ENCODE data around the gene PAPSS1. TPM values are rescaled to one million over a fixed set of nuclear protein-coding genes. Genes with fewer than 3 reads are reported as not detected.

Gene PAPSS1
- total and polyA plus RNA-seq, 2 of the 8 experiments (the other 6 are each of a cell fraction or from before 2014, with no cell fraction given) = 79.2 to 98.5 TPM

GRCh38 chr4:107618656-107619055, 101.4 kb downstream of the PAPSS1 start:
- no peaks in the 10 kb centered on the region for H3K4me1 ChIP-seq (replicated peaks in 1 of 4; ENCODE audit: control insufficient read depth in 3 of 4, insufficient read depth in 4 of 4, low read length in 3 of 4)
- CTCF ChIA-PET (ENCODE audit: partially characterized antibody) = no interaction called here
- no peak overlapping the region for H2BK5ac ChIP-seq (ENCODE audit: low read depth, low read length)
- H3K9ac ChIP-seq (replicated peaks in 1 of 4; ENCODE audit: extremely low read depth in 1 of 4, low read depth in 3 of 4, low read length in 3 of 4) = no peak overlapping the region
- no peak for FAIRE-seq
- no peak overlapping the region for H4K8ac ChIP-seq (ENCODE audit: extremely low read depth, insufficient read depth, low read length)
- no peak overlapping the region for H2BK20ac ChIP-seq (ENCODE audit: low read length)
- no peak overlapping the region for H3K4me3 ChIP-seq (ENCODE audit: extremely low read depth in 1 of 4, insufficient read depth in 2 of 4, low read depth in 3 of 4, low read length in 4 of 4)
- no peaks in the 10 kb centered on the region for H3K27me3 ChIP-seq (replicated peaks in 1 of 4; ENCODE audit: control insufficient read depth in 3 of 4, extremely low read depth in 1 of 4, insufficient read depth in 3 of 4, low read length in 3 of 4)
- H2BK120ac ChIP-seq (replicated peaks; ENCODE audit: low read depth, low read length) = no peak overlapping the region
- no peak overlapping the region for H3K23ac ChIP-seq (ENCODE audit: insufficient read length)
- POLR2A ChIA-PET (ENCODE audit: partially characterized antibody) = no interaction called here
- no peak for TF ChIP-seq NRF1 (IDR thresholded peaks at IDR 0.05; ENCODE audit: low read depth, low read length)
- TF ChIP-seq TCF12 (IDR thresholded peaks at IDR 0.05; ENCODE audit: low read depth, low read length) = no peak
- no peak for TF ChIP-seq RNF2 (IDR thresholded peaks at IDR 0.05; ENCODE audit: borderline replicate concordance, low read depth, low read length, missing control alignments, poor library complexity, severe bottlenecking)
- no peak for TF ChIP-seq E2F6 (IDR thresholded peaks at IDR 0.05)
- no peak for TF ChIP-seq TAF1 (IDR thresholded peaks at IDR 0.05; ENCODE audit: low read depth, low read length)
- peaks cover 0 to 11% (median 4%) of the 10 kb centered on the region in 4 experiments; a peak in 3 of 8 replicates for H3K36me3 ChIP-seq (ENCODE audit: control insufficient read depth in 2 of 4, insufficient read depth in 4 of 4, low read length in 3 of 4)
- no peak overlapping the region for H3K14ac ChIP-seq (ENCODE audit: insufficient read length)
- H3K56ac ChIP-seq (replicated peaks; ENCODE audit: insufficient read length, low read depth, low read length) = no peak overlapping the region
- no peaks in the 10 kb centered on the region for H4K20me1 ChIP-seq (replicated peaks in 1 of 2; ENCODE audit: control insufficient read depth in 1 of 2, insufficient read depth in 2 of 2, low read length in 2 of 2)
- DNase-seq (ENCODE audit: low read depth in 1 of 2, low spot score in 2 of 2) = no peak
- H3K4ac ChIP-seq (replicated peaks; ENCODE audit: insufficient read length, low read depth, low read length) = no peak overlapping the region
- H3K9me3 ChIP-seq (ENCODE audit: insufficient read depth in 2 of 2, low read depth in 1 of 2, low read length in 1 of 2) = 0 out of 4 replicates have a peak, but pooled peaks cover 0 to 2% of the 10 kb centered on the region in 2 experiments
- H4K5ac ChIP-seq (ENCODE audit: insufficient read length, low read depth, low read length) = no peak overlapping the region
- H3K23me2 ChIP-seq (ENCODE audit: low read depth, low read length) = no peaks in the 10 kb centered on the region
- H2BK12ac ChIP-seq (ENCODE audit: low read depth, low read length) = no peak overlapping the region
- H3K79me1 ChIP-seq (ENCODE audit: low read depth, low read length) = no peaks in the 10 kb centered on the region; the same call in 1 of the 2 replicates
- no peak overlapping the region for H2AFZ ChIP-seq (ENCODE audit: low read length)
- no peak overlapping the region for H2AK5ac ChIP-seq (ENCODE audit: low read depth, low read length)
- H3K79me2 ChIP-seq (ENCODE audit: control insufficient read depth in 1 of 2, insufficient read depth in 2 of 2, low read length in 2 of 2) = no peaks in the 10 kb centered on the region; a peak in 1 of 4 replicates
- no peak overlapping the region for H4K91ac ChIP-seq (replicated peaks; ENCODE audit: insufficient read length, low read length)
- H3K4me2 ChIP-seq (ENCODE audit: insufficient read depth in 1 of 2, low read depth in 2 of 2, low read length in 2 of 2) = no peak overlapping the region
- H3K27ac ChIP-seq (ENCODE audit: low read depth, low read length) = no peak overlapping the region
- H2BK15ac ChIP-seq (ENCODE audit: low read length) = no peak overlapping the region
- H3K18ac ChIP-seq (ENCODE audit: extremely low read depth, low read length) = no peak overlapping the region

Measured in H1 (cell line).